Neural progenitor cell (in vitro differentiated cells): ENCODE results near the gene GMFB.

Experiments used
- EZH2 ChIP-seq: fragments of 200-600 bp; sonication (generic); IDR thresholded peaks from 2 replicates; pipeline ENCODE4 v1.6.1; 2017; ENCODE audit warnings: antibody characterized with exemption, mild to moderate bottlenecking, moderate library complexity
- EZH2phosphoT487 ChIP-seq: fragments of 200-600 bp; sonication (generic); IDR thresholded peaks from 2 replicates; pipeline ENCODE4 v1.6.1; 2017; ENCODE audit warnings: antibody characterized with exemption
- TF ChIP-seq, protein P1 (sequence below): fragments of 200-600 bp; sonication (generic); IDR thresholded peaks from 2 replicates; pipeline ENCODE4 v1.5.1; 2017; ENCODE audit warnings: antibody characterized with exemption, mild to moderate bottlenecking

DNA sequence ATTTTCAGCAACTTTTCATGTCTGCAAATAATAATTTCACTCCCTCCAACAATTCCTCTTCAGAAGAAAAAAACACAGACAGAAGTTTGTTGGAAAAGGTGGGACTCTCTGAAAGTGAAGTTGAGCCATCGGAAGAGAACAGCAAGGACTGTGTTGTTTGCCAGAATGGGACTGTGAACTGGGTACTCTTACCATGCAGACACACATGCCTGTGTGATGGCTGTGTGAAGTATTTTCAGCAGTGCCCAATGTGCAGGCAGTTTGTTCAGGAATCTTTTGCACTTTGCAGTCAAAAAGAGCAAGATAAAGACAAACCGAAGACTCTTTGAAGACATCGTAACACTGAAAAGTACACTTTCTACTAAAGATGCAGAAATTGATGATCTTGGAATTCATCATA lies 49.3 kb upstream of the GMFB start:
- TF ChIP-seq, protein P1, sequence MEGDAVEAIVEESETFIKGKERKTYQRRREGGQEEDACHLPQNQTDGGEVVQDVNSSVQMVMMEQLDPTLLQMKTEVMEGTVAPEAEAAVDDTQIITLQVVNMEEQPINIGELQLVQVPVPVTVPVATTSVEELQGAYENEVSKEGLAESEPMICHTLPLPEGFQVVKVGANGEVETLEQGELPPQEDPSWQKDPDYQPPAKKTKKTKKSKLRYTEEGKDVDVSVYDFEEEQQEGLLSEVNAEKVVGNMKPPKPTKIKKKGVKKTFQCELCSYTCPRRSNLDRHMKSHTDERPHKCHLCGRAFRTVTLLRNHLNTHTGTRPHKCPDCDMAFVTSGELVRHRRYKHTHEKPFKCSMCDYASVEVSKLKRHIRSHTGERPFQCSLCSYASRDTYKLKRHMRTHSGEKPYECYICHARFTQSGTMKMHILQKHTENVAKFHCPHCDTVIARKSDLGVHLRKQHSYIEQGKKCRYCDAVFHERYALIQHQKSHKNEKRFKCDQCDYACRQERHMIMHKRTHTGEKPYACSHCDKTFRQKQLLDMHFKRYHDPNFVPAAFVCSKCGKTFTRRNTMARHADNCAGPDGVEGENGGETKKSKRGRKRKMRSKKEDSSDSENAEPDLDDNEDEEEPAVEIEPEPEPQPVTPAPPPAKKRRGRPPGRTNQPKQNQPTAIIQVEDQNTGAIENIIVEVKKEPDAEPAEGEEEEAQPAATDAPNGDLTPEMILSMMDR, result no peak
- TF ChIP-seq EZH2 (no peak), EZH2phosphoT487 (no peak)
